NCI-H1417 (cell line): ENCODE data around the gene MKKS.
"Not testable (repeated sequence)": the region's sequence is repeated elsewhere in the genome, so short reads cannot be mapped to it uniquely, and the experiment has no call there.

Experiments
- DNase-seq, 3 experiments: peaks; one replicate each; lab custom pipeline; 2025; lab: John Stamatoyannopoulos, UW

Gene MKKS

DNA sequence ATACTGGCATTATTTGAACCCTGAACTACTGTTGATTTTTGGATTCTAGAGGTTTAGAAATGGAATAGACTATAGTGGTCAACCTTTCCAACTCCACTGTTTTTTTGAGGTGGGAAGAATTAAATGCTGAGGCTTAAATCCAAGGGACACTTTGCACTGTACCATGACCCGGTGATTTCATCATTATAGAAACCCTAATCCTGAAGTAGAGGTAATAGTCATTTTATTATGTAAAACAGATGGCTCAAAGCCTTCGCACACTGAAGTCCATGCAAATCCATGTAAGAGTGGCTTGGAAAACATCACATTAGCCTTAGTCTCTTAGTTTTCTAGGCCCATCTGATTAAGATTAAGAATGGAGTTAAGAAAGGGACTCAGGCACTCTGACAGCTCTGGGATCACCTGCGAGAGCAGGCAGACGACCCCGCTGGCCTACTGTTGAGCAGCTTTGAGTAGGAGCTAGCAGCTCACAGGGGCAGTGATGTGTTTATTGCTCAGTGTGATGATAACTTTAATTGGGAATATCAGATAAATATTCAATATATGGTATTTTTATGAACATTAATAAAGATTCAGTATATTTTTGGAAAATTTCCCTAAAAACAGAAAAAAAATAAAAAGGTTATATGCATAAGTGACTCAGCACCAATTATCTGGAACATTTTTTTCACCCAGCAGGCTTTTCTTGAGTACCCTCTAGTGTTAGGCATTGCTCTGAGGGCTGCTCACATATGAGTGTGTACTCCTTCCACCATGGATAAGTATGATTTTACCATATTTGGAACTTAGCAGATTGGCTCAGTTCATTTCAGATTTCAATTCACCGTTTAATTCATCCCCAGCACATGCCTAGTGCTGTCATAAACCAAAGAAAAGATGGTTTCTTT lies 14.5 kb upstream of the MKKS start:
- no peak for DNase-seq

DNA sequence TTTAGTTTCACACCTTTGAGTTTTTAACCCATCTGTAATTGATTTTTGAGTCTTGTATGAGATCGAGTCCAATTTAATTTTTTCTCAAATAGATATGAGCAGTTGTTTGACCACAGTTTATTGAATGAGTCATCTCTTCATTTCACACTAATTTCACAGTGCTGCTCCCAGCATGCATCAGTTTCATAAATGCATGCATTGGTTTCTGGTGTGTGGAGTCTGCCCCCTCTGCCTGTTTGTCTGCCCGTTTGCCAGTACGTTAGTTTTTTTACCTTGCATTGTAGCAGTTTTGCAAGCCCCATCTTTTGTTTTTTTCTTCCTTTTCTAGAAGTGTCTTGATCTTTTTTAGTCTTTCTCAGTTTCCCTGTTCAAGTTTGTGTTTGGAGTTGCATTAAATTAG lies 13.0 kb upstream of the MKKS start:
- peak in 2 of 3 experiments; percentile 34 to 56 for DNase-seq

DNA sequence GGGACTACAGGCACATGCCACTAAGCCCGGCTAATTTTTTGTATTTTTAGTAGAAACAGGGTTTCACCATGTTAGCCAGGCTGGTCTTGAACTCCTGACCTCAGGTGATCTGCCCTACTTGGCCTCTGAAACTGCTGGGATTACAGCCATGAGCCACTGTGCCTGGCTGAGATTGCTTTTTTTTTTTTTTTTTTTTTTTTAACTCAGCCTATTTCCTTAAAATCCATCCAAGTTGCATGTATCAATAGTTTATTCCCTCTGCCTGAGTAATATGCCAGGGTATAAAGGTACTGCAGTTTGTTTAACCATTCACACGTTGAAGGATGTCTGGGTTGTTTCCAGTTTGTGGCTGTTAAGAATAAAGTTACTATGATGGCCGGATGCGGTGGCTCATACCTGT lies 11.7 kb upstream of the MKKS start:
- no peak for DNase-seq

DNA sequence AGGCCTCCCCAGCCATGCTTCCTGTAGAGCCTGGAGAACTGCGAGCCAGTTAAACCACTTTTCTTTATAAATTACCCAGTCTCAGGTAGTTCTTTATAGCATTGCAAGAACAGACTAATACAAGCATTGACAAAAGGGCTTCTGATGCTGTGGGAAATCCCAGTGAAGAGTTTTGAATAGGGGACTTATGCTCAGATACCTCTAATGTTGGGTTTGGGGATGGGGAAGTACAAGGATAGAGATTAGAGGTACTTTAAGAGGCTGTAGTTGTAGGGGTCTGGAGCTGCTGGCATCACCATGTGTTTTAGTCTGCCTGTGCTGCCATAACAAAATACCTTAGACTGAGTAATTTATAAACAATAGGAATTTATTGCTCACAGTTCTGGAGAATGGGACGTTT lies 9.9 kb upstream of the MKKS start:
- DNase-seq: no peak

DNA sequence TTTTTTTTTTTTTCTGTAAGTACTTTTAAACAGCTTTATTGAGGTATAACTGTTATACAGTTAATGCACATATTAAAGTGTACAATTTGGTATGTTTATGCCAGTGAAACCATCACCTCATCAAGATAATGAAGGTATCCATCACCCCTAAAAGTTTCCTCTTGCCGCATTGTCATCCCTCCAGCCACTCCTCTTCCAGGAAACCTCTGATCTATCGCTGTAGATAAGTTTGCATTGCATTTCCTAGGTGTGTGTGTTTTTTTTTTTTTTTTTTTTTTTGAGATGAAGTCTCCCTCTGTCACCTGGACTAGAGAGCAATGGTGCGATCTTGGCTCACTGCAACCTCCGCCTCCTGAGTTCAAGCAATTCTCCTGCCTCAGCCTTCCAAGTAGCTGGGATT lies 4.2 kb upstream of the MKKS start:
- DNase-seq: no peak

DNA sequence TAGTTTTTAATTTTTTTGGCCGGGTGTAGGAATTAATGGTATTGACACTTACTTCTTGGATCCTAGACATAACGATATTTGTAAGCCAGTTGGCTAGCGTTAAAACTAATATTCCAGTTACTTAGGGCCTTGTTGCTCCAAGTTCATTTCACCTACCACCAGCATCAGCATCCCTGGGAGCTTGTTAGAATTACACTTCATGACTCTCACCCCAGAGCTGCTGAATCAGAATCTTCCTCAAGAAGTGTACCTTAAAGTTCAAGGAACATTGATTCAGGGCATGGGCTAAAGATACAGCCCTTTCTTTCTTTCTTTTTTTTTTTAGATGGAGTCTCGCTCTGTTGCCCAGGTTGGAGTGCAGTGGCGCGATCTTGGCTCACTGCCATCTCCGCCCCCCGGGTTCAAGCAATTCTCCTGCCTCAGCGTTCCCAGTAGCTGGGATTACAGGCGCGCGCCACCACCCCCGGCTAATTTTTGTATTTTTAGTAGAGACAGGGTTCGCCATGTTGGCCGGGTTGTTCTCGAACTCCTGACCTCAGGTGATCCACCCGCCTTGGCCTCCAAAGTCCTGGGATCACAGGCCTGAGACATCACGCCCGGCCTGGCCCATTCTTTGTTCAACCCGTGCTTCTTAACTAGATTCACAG lies 2.2 kb upstream of the MKKS start:
- DNase-seq: no peak

DNA sequence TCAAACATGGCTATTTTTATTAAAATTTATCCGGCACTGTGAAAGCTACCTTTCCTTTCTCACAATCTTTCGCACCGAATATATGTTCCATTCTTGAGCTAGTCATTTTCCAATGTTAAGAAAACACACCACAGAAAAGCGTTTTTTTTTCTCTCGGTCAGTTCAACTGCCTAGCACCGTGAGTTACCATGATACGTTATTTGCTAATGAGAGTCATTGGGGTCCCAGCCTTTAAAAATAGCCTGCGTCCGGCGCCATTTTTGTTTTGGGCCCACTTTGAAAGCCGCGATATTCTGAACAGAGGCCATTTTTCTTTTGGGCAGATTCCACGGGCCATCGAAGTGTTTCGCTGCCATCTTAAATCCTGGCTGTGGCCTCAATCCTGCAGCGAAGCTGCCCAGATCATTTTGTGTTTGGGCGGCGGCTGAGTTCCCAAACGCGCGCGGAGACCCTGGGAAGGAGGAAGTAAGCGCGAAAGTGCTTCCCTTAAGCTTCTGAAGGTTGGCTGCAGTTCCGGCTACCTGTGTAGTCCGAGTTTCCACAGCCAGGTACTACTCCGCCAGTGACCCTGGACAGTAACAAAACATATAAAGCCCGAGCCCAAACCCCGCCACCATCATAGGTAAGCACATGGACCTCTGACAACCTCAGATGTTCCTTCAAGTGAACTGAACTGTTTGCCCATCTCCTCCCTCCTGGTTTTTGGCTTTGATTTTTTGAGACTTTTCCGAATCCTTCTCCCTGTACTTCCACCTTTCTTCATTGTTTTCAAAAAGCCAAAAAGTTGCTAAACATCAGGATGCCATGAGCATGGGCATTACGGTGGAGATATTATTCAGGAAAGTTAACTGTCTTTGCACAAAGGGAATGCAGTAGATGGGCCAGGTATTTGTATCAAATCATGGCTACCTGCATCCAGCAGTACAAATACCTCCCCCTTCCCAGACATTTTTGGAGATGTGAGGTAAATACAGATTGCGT lies 1.1 kb upstream of the MKKS start, which contains the start of gene SLX4IP:
SLX4IP (plus strand) TSS at position 474 of the 981 bp plus-strand sequence. CDS start 22,900 bp downstream, outside the sequence.
- DNase-seq: peak; percentile 98 to 100 (median 99)

DNA sequence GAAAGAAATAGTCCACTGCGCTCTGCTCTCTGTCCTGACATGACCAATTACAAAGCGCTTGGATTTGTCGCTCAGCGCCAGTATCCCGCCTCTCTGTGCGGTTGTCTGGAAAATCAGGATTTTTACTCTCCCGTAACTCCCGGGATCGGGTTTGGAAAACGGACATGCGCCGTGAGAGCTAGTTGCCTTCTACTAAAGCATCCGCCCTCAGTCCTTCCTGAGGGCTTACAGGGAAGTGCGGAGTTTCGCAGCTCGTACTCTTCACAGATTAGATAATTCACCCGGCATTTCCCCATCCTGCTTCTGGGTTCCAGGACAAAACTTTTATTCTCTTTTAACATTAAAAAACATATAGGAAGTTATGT lies 427 bp upstream of the MKKS start:
- peak; percentile 99 to 100 (median 100) for DNase-seq

DNA sequence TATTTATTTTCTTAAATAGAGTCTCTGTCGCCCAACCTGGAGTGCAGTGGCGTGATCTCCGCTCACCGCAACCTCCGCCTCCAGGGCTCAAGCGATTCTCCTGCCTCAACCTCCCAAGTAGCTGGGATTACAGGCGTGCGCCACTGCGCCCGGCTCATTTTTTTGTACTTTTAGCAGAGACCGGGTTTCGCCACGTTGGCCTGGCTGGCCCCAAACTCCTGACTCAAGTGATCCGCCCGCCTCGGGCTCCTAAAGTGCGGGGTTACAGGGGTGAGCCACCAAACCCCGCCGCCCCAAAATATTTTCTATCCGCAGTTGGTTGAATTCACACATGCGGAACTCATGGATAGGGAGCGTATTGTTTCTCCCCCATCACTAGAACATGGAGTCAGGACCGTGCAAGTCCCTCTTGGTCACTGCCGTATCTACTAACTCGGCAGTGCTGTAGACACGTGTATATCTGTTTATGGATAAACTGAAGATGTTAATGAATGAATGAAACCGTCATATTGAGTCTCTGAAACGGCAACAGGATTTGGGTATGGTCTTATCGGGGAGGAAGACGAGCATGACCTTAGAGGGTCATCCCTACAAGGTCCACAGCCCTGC lies 904 bp downstream of the MKKS start:
- DNase-seq: peak in 1 of 3 experiments; percentile 44

DNA sequence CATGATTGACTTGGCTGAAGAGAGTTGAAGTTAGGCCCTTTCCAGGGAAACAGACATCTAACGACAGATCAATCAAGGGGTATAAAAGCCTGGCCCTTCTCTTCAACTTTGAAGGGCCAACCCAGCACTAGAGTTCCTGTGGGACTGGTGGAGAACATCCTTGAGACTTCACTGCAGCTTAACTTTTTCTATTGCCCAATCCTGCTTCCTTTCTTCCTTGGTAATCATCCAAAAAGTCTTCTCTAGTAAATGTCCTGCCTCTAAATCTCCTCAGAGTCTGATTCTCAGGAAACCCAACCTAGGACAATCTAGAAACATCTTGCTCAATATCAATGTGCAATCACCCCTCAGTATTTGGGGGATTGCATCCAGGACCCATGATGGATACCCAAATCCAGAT lies 1.9 kb downstream of the MKKS start:
- no peak for DNase-seq

DNA sequence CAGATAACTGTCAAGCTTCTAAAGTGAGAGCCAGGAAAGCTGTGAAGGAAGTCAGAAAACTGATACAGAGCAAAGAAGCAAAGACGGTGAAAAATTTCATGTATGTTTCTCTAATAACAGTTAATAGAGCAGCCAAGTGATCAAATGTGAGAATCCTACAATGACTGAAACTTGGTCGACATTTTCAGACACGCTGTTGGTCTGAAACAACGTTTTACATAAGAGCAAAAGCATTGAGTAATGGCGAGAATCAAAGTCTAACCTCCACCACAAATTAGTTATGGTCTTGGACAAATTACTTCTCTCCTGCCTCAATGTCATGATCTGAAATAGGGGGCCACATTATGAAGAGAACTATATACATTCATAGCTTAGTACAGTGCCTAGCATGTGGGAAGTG lies 3.3 kb downstream of the MKKS start:
- DNase-seq: no peak

DNA sequence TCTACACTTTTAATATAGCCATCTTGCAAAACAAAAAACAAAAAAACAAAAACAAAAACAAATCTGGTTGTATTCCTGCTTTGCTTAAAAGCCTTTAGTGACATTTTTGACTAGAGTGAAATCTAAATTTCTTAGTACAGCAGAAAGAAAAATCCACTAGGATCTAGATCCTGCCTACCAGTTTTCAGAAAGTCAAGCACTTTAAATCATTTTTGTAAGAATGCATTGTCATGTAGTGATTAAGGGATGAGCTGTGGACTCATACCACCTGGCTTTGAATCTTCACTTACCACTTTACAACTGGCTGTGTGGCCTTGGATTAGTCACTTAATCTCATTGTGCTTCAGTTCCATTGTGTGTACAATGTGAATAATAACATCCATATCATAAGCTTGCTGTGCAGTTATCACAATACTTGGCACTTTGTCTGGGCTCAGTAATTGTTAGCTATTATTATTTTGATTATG lies 4.0 kb downstream of the MKKS start:
- DNase-seq: no peak

DNA sequence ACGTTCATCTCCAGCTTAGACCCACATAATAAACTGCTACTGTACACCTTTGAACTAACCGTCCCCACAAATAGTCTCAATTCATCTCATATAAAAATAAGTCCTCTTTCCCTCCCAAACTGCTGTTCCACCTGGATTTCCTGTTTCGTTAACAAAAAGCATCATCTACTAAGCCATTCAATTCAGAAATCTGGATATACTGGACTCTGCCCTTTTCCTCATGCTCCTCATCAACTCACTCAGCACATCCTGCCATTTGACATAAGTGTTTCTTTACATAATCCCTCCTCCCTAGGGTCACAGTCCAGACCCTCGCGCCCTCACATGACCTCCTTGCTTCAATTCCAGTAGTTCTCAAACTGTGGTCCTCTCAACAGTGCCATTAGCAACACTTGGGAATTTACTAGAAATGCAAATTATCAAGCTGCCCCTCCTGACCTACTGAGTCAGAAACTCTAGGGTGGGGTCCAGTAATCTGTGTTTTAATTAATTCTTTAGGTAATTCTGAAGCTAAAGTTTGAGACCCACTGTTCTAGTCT lies 4.5 kb downstream of the MKKS start:
- no peak for DNase-seq

DNA sequence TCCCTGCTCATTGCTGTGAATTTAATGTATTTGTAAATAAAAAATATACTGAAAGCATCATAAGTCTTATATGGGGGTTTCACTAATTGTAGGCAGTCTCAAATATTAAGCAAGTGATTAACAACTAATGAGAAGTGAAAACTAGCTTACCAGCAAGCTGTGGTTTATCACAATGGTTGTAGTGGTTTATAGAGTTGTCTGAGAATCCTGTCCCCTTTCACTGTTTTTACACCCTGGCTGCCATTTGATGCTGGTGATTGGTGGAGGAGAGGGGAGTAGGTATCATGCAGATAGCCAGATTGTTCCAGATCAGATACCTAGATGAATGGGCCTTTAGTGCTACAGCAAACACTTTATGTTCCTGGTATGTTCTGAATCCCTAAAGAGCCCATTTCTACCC lies 6.0 kb downstream of the MKKS start:
- no peak for DNase-seq

DNA sequence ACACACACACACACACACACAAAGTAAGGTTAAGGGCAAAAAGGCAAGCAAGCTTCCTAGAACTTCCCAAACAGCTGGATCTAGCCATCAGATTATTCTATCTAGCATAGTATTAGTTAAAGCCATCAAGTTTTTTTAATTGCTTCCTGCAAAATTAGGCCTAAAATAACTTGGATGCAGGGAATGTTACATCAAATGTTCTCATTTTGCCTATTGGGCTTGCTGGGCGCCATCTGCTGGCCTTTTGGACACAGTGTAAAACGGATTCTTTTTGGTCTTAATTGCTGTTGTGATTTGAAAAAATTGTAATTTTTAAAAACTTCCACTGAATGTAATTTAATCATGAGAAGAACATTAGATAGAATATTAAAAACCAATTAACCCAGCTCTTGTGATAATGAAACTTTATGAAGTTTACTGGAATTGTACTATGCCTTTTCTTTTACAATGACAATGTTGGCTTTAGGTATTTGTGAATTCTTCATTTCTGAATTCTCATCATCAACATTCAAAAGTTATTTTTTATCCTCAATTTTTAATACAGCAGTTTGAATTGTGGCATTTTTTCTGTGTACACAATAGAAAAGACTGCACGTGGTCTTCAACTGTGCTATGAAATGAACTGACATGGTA lies 6.8 kb downstream of the MKKS start:
- DNase-seq: peak; percentile 26 to 82 (median 63)

DNA sequence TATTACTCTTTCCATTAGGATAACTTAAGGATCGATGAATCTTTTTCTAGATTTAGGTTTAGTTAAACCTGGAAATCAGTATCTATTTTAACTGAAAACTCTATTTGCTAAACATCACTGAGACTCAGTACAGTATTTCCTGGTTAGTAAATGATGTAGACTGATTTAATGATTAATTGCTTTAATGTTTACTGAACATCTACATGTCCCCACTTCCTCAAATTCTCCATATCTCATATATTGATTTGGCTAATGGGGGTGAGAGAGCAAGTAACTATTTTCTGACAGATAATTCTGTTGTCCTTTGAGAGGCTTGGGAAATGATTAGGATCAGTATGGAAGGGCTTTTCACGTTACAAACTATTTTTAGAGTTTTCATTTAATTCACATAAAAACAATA lies 10.3 kb downstream of the MKKS start:
- peak in 1 of 3 experiments; percentile 27 for DNase-seq

DNA sequence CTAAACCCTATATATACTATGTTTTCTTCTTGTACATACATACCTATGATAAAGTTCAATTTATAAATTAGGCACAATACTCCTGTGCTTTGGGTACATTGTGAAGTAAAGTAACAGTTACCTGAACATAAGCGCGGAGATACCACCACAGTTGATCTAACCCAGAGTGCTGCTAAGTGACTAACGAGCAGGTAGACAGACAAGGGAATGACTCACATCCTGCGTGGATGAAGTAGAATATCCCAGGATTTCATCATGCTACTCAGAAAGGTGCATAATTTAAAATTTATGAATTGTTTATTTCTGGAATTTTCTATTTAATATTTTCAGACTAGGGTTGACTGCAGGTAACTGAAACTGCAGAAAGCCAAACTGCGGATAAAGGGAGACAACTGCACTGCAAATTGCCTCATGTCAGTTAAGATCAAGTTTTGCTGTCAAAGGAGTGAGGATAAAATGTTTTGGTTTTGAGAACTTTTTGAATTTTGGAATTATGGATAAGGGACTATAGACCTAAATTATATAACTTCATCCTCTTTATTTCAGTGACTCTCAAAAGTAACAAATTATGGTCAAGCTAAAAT lies 14.4 kb downstream of the MKKS start:
- peak in 1 of 3 experiments; percentile 31 for DNase-seq

DNA sequence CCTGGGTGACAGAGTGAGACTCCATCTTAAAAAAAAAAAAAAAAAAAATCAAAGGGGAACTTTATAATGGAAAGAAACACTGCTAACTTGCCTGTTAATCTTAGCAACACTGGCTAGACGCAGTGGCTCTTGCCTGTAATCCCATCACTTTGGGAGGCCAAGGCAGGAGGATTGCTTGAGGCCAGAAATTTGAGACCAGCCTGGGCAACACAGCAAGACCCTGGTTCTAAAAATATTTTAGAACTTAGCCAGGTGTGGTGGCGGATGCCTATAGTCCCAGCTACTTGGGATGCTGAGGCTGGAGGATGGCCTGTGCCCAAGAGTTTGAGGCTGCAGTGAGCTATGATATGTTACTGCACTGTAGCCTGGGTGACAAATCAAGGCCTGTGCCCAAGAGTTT lies 16.8 kb downstream of the MKKS start:
- not testable (repeated sequence) for DNase-seq

DNA sequence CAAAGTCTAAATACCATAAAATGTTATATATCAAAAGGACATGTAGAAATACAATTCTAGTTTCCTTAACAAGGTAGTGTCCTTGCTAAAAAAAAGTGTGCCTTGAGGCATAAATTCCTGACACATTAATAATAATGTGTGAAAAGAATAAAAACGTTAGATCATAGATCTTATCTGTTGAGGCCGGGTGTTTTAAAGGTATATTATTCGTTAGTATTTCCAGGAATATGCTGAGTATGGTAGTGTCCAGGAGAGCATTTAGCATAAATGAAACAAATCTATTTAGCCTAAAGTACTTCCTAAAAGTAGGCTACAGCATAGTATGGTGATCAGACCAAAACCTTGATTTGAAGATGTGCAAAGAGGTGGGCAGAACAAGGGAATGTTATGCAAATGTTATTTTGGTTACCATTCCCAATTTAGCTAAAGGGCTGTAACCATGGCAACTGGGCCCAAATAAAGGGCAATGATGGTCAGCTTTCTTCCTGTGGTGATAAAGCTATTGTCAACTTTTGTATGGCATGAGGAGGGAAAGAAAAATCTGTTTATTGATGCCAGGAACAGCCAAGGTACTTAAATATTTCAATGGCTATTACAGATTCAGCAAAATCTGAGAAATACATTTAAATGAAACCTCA lies 18.9 kb downstream of the MKKS start:
- DNase-seq: peak in 1 of 3 experiments; percentile 41
